Ovary (tissue), 3 donors: ENCODE data around the gene UMOD.

Source experiments
- CTCF ChIP-seq, 3 donors: fragments of 450-650 bp in 2 of 3; fragments of 200-600 bp in 1 of 3; IDR thresholded peaks; one replicate each; pipeline versions ENCODE4 v1.5.1 to v1.8.0; 2016 to 2022; ENCODE audit warnings: antibody characterized with exemption in 3 of 3, mild to moderate bottlenecking in 1 of 3
- POLR2A ChIP-seq: fragments of 450-650 bp; IDR thresholded peaks from one replicate; pipeline ENCODE4 v1.6.1; 2017; ENCODE audit warnings: antibody characterized with exemption, mild to moderate bottlenecking, moderate library complexity
- donor health status: DM: no; HTN: no; CAD: no.

- TF ChIP-seq CTCF (IDR thresholded peaks at IDR 0.05): no peak
- no peak for TF ChIP-seq POLR2A
Measured at GRCh38 chr16:20355114-20355782, 2.7 kb upstream of the UMOD start.
